Smooth muscle cell of the brain vasculature (primary cell): ENCODE data around the gene SLC36A3.
"Not testable (repeated sequence)": the region's sequence is repeated elsewhere in the genome, so short reads cannot be mapped to it uniquely, and the experiment has no call there.

Experiments
- DNase-seq: peaks from one replicate; pipeline ENCODE4 v3.0.0-alpha.2; 2012; ENCODE audit warnings: low read depth, low spot score

SLC36A3 gene

GRCh38 chr5:151239237-151239861 is 64.2 kb downstream of the SLC36A3 start:
- DNase-seq = peak; percentile 43

DNA sequence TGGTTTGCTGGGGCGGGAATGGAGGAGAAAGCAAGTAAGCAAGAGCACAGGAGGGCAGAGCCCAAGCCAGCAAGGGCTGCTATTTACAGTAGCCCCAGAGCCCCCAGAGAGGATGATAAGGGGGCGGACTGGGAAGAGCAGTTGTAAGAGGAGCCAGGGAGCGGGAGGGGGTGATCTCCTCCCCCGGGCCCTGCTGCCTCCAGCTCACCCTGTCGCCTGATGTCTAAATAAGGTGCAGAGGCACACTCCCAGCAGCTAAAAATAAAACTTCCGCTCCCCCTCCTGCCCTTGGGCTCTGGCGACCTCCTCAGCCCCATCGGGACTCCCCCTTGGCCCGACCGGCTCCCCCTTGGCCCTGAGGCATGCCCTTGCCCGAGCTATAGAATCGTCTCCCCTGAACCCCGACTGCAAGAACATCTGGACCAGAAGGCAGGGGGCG is 65.2 kb downstream of the SLC36A3 start:
- no peak for DNase-seq

DNA sequence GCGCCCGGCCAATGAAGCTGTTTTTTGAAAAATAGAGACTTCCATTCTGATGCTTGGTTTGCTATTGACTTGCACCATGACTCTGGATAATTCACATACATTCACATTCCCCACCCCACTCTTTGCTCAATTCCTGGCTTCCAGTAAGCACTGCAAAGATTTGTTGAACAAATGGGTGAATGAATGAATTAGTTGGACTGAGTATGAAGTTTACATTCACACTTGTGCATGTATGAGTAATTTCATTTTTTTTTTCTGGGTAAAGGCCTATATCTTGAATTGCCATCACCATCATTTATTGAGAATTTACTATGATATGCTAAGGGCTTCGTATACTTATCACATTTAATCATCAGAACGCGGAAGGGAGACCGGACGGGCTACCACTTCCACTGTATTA is 65.9 kb downstream of the SLC36A3 start:
- DNase-seq = no peak

- no peak for DNase-seq
Observed at GRCh38 chr5:151236888-151237287, 66.7 kb downstream of the SLC36A3 start.

- not testable (repeated sequence) for DNase-seq
Observed at GRCh38 chr5:151235239-151235571, 68.4 kb downstream of the SLC36A3 start.

DNA sequence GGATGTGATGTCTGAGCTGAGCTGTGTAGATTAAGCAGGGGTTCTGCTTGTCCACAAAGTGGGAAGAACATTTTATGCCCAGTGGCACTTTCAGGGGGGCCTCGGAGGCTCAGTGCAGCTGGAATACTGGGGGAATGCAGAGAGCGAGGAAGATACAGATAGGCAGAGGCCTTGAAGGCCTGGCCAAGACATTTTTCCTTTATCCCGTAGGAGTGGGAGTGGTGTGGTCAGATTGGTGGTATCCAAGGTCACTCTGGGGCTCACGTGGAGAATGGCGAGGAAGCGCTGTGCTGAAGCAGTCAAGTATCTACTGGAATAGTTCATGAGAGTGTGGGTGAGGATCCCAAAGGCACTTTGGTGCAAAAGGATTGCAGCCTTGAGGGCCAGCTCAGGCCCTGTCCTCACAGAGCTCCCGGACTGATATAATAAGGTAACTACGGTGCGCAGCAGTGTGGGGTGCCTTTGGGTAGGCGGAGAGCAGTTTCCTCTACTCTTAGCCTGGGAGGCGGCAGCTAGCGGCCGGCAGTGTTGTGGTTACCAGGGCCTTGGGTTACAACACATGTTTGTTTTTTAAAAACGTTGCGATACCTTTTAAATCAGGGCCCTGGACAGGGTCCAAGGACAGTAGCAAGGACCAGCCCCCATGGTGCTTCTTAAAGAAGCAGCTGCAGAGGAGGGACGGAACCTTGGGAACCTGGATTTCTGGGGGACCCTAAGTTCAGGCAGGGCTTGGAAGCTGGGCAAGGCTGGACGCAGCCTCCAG is 68.9 kb downstream of the SLC36A3 start:
- peak; percentile 41 for DNase-seq

- DNase-seq = no peak
Observed at GRCh38 chr5:151233616-151234085, 69.9 kb downstream of the SLC36A3 start.

DNA sequence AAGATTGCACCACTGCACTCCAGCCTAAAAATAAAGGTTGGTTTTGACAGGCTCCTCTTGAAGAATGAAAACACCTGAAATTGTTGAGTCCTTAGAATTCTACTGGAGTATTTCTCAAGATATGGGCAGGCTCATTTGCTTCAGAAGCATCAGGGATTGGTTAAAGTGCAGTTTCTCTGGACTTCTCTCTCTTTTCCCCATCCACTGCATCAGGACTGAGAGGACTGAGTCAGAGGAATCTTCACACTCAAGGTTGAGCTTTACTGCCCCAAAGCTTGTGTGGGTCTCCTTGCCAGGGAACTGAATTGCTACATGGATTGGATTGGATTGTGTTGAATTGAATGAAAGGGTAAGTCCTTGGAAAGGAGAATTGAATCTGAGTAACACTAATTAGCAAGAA is 72.2 kb downstream of the SLC36A3 start:
- DNase-seq = no peak

GRCh38 chr5:151230048-151230680 is 73.4 kb downstream of the SLC36A3 start:
- DNase-seq = no peak

DNA sequence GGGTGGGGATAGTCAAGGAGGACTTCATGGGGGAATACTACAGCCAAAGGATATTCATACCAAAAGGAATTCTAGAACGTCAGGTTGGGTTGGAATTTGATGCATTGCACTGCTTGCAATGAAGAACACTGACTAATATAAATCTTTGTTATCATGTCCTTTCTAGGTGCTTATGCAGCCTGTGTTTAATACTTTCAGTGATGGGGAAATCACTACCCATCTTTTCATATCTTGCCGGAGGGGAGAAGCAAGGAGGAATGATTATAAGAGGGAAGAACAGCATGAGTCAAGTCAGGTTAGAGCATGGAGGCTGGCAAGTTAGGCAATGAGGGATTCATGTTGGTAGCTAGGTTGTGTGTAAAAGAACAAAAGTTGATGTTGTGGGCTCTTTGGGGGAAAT is 74.6 kb downstream of the SLC36A3 start:
- no peak for DNase-seq

DNA sequence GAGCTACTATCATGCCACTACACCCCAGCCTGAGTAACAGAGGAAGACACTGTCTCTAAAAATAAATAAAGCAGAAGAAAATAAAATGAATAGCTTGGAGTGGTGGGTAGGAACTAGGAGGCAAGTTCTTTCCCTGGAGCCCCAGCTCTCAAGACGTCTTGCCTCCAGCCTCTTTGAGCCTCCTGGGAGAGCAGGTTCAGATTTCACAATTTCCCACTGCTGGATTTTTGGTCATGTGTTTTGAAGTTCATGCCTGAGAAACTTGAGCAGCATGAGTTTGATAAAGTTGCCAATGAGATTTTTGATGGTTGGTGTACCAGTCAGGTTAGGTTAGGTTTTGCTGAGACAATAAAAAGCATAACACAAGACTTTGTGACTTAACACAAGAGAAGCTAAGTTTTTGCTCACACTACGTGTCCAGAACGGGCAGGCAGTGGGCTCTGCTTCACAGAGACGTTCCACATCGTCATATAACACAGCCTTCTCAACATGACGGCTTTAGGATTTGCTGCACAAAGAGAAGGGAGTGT is 75.6 kb downstream of the SLC36A3 start:
- DNase-seq = no peak
